GM19452 (cell line): ENCODE data around the gene HLCS.
"Not testable (repeated sequence)": the region's sequence is repeated elsewhere in the genome, so short reads cannot be mapped to it uniquely, and the experiment has no call there.

Experiments used
- ATAC-seq: cut with Tn5 transposase; IDR thresholded peaks from one replicate; pipeline ENCODE4 v1.9.1; 2021; ENCODE audit not compliant: unreplicated experiment

Gene HLCS

GRCh38 chr21:36816561-36817130 is 149.8 kb downstream of the HLCS start:
- no peak for ATAC-seq

GRCh38 chr21:36816026-36816425 is 150.4 kb downstream of the HLCS start:
- ATAC-seq = not testable (repeated sequence)

GRCh38 chr21:36815284-36815683 is 151.2 kb downstream of the HLCS start:
- no peak for ATAC-seq

- no peak for ATAC-seq
Measured at GRCh38 chr21:36813052-36813451, 153.4 kb downstream of the HLCS start.

- no peak for ATAC-seq
Measured at GRCh38 chr21:36811762-36812161, 154.7 kb downstream of the HLCS start.

GRCh38 chr21:36810443-36810842 is 156.0 kb downstream of the HLCS start:
- no peak for ATAC-seq

- no peak for ATAC-seq
Measured at GRCh38 chr21:36807422-36807928, 159.0 kb downstream of the HLCS start.

- ATAC-seq = no peak
Measured at GRCh38 chr21:36806103-36806502, 160.4 kb downstream of the HLCS start.

GRCh38 chr21:36804874-36805611 is 161.4 kb downstream of the HLCS start:
- no peak for ATAC-seq

GRCh38 chr21:36803816-36804439 is 162.5 kb downstream of the HLCS start:
- ATAC-seq = no peak

- ATAC-seq = no peak
Measured at GRCh38 chr21:36803051-36803645, 163.3 kb downstream of the HLCS start.

GRCh38 chr21:36800734-36801133 is 165.7 kb downstream of the HLCS start:
- no peak for ATAC-seq

GRCh38 chr21:36799869-36800268 is 166.6 kb downstream of the HLCS start:
- no peak for ATAC-seq

- ATAC-seq = no peak
Measured at GRCh38 chr21:36798491-36798890, 168.0 kb downstream of the HLCS start.

GRCh38 chr21:36796070-36796469 is 170.4 kb downstream of the HLCS start:
- ATAC-seq = no peak

- no peak for ATAC-seq
Measured at GRCh38 chr21:36792505-36792967, 173.9 kb downstream of the HLCS start.

- no peak for ATAC-seq
Measured at GRCh38 chr21:36791695-36792470, 174.6 kb downstream of the HLCS start.

- ATAC-seq = no peak
Measured at GRCh38 chr21:36791180-36791579, 175.3 kb downstream of the HLCS start.

GRCh38 chr21:36790616-36791015 is 175.9 kb downstream of the HLCS start:
- no peak for ATAC-seq

GRCh38 chr21:36788120-36788638 is 178.3 kb downstream of the HLCS start:
- ATAC-seq = no peak

GRCh38 chr21:36786186-36786585 is 180.3 kb downstream of the HLCS start:
- no peak for ATAC-seq
